ENCODE measurements around the gene AKT2.

AKT2 gene

DNA sequence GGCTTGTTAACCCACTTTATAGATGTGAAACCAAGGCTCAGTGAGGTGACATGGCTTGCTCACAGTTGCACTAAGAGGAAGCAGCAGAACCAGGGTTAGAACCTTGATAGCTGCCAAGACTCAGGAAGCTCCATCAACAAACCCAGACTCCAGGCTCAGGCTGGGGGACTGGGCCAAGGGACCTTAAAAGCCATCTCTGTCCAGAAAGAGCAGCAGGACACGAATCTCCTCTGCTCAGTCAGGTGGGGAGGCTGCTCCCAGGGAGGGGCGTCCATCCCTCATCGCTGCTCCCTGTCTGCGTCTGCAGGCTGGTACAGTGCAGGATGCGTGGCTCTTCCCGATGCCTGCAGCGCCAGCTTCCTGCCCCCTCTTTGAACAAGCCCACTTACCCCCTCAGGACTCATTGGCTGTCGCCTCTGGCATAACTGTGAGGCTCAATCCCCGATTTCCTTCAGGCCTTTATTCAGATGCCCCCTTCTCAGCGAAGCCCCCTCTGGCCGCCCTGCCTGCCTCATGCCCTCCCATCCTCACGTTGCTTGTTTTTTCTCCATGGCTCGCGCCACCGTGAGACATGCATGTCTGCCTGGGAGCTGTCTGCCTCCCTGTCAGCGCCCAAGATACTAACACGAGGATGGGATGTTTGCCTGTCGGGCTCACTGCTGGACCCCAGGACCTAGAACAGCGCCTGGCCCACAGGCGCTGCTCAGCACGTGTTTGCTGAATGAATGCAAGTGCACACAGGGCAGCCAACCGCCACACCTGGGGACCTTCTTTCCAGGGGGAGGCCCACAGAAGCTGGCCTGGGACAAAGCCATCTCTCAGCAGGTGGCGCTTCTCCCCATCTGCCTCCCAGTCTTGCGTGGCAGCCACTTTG lies 21.5 kb downstream of the AKT2 start:
- TF ChIP-seq, protein P1, sequence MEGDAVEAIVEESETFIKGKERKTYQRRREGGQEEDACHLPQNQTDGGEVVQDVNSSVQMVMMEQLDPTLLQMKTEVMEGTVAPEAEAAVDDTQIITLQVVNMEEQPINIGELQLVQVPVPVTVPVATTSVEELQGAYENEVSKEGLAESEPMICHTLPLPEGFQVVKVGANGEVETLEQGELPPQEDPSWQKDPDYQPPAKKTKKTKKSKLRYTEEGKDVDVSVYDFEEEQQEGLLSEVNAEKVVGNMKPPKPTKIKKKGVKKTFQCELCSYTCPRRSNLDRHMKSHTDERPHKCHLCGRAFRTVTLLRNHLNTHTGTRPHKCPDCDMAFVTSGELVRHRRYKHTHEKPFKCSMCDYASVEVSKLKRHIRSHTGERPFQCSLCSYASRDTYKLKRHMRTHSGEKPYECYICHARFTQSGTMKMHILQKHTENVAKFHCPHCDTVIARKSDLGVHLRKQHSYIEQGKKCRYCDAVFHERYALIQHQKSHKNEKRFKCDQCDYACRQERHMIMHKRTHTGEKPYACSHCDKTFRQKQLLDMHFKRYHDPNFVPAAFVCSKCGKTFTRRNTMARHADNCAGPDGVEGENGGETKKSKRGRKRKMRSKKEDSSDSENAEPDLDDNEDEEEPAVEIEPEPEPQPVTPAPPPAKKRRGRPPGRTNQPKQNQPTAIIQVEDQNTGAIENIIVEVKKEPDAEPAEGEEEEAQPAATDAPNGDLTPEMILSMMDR (IDR thresholded peaks at IDR 0.05; ENCODE audit: insufficient read depth, low read length, missing control alignments): no peak
- ChIA-PET POLR2A (no interaction called here), CTCF (no interaction called here)
- H3K4me3 ChIP-seq (ENCODE audit: low read depth, low read length): no peak overlapping the region
- DNase-seq (ENCODE audit: low read depth, low spot score): no peak

DNA sequence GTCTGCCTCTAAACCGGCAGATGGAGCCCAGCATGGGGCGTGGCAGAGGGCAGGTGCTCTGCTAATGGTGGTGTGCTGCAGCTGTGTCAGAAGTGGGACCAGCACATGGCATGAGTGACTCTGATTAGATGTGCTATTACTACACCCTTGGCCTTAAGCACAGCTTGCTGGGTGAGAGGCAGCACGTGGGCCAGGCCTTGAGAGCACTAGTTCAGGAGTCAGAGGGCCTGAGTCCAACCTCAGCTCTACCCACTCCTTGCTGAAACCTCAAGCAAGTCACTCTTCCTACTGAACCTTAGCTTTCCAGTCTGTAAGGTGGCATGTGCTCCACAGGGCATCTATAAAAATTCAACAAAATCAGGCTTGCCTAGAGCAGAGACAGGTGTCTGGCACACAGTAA lies 22.7 kb downstream of the AKT2 start:
- POLR2A ChIA-PET: no interaction called here

DNA sequence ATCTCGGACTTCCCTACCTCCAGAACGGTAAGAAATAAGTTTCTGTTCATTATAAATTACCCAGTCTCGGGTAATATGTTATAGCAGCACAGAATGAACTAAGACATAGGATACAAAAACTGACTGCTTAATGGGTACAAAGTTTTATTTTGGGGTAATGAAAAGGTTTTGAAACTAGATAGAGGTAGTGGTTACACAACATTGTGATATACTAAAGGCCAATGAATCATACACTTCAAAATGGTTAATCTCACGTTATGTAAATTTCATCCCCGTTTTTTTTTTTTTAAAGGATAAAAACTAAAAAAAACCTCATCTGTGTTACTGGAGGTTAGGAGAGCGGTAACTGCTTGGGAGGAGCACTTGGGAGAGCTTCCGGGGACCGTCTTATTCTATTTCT lies 23.5 kb downstream of the AKT2 start:
- POLR2A ChIA-PET: no interaction called here
- no peak overlapping the region for H3K4me3 ChIP-seq (ENCODE audit: low read depth, low read length)
- no peak for DNase-seq (ENCODE audit: low read depth, low spot score)
- CTCF ChIA-PET: no interaction called here
- TF ChIP-seq, protein P1 (IDR thresholded peaks at IDR 0.05; ENCODE audit: insufficient read depth, low read length, missing control alignments): no peak

More for the DNA sequence above, 22.7 kb downstream of the AKT2 start:
- CTCF ChIA-PET: no interaction called here
- TF ChIP-seq, protein P1 (IDR thresholded peaks at IDR 0.05; ENCODE audit: insufficient read depth, low read length, missing control alignments): no peak
- no peak overlapping the region for H3K4me3 ChIP-seq (ENCODE audit: low read depth, low read length)
- no peak for DNase-seq (ENCODE audit: low read depth, low spot score)

DNA sequence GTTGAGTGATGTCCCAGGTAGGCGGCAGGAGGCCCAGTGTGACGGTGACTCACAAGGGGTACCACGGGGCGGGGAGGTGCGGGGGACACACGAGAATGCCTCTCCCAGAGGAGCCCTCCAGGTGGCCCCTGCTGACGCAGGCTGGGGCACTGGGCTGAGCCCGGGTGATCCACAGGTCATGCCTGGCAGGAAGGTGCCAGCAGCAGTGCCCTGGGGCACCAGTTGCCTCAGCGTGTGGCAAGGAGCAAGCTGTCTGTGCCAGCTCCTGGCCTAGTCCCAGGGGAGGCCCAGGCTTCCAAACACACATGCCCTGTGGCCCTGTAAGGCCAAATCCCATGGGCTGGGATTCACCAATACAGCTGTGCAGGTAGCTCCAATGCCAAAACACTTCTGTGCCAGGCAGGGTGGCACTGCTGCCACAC lies 28.0 kb downstream of the AKT2 start:
- ChIA-PET POLR2A (interaction anchor here (0.6 kb wide), 1 partner anchor 9 kb away, joined by 3 read pairs; no protein-coding TSS in a partner anchor), CTCF (interaction anchor here (1.5 kb wide), 1 partner anchor 377 kb away, joined by 4 read pairs; no protein-coding TSS in a partner anchor)
- DNase-seq (ENCODE audit: low read depth, low spot score): no peak
- no peak overlapping the region for H3K4me3 ChIP-seq (ENCODE audit: low read depth, low read length)
- TF ChIP-seq, protein P1 (IDR thresholded peaks at IDR 0.05; ENCODE audit: insufficient read depth, low read length, missing control alignments): no peak

DNA sequence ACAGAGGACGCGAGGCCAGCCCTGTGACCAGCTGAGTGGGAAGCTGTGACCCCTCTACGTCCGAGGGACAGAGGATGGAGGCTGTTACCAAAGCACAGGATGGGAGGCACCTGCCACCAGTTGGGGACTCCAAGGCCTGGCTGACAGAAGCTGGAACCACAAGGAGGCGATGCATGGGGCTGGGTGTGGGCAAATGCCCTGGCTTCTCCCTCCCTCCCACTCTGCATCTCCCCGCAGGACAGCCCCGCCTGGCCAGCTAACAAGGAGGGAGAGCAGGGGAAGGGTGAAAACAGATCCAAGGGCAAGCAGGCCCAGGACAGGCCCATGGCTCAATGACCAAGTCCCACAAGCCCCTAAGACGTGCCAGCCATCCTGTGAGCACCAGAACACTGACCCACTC lies 28.6 kb downstream of the AKT2 start:
- ChIA-PET POLR2A (no interaction called here), CTCF (no interaction called here)
- TF ChIP-seq, protein P1 (IDR thresholded peaks at IDR 0.05; ENCODE audit: insufficient read depth, low read length, missing control alignments): no peak
- no peak for DNase-seq (ENCODE audit: low read depth, low spot score)
- no peak overlapping the region for H3K4me3 ChIP-seq (ENCODE audit: low read depth, low read length)

DNA sequence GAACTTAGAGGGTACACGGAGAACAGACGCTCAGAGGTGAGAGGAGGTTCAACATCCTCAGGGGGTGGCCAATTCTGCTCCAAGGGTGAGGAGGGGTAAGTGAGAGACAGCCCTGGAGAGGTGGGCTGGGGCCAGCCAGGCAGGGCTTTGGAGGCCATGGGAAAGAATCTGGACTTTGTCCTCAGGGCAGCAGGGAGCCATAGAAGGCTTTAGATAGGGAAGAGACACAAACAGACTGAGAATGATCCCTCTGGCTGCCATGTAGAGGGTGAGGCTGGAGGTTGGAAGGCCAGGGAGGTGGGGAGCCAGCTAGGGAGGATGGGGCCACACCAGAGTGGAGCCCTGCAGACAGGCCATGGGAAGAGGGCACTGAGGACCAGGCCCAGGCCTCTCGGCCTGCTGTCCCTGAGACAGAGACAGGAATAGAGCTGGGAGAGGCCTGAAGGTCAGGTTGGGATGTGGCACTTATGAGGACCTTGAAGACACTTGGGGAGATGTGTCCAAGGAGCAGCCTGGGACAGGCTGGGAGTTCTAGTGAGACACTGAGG lies 29.5 kb downstream of the AKT2 start:
- H3K4me3 ChIP-seq (ENCODE audit: low read depth, low read length): no peak overlapping the region
- ChIA-PET POLR2A (no interaction called here), CTCF (no interaction called here)
- no peak for DNase-seq (ENCODE audit: low read depth, low spot score)
- TF ChIP-seq, protein P1 (IDR thresholded peaks at IDR 0.05; ENCODE audit: insufficient read depth, low read length, missing control alignments): no peak
